Nephron progenitor cell (in vitro differentiated cells): ENCODE measurements around the gene HDAC4.
A peak's percentile ranks its signal among the peaks of the same experiment; 100 is the strongest.

Source experiments
- DNase-seq: peaks from one replicate; pipeline ENCODE4 v3.0.0; 2021
- H3K27ac Mint-ChIP-seq: 2 replicates; pipeline ENCODE4 v1.8.0; 2021; ENCODE audit warnings: mild to moderate bottlenecking, moderate library complexity, mixed read lengths
- H3K27me3 Mint-ChIP-seq: 2 replicates; pipeline ENCODE4 v1.8.0; 2021; ENCODE audit warnings: mild to moderate bottlenecking, low read depth, mixed read lengths; ENCODE audit not compliant: poor library complexity
- H3K36me3 Mint-ChIP-seq: 2 replicates; pipeline ENCODE4 v1.8.0; 2021; ENCODE audit warnings: low read depth, mixed read lengths
- H3K4me1 Mint-ChIP-seq: 2 replicates; pipeline ENCODE4 v1.8.0; 2021; ENCODE audit warnings: mixed read lengths
- H3K4me3 Mint-ChIP-seq: 2 replicates; pipeline ENCODE4 v1.8.0; 2021; ENCODE audit warnings: mild to moderate bottlenecking, moderate library complexity, mixed read lengths
- H3K9me3 Mint-ChIP-seq: 2 replicates; pipeline ENCODE4 v1.8.0; 2021; ENCODE audit warnings: mild to moderate bottlenecking, moderate library complexity, mixed read lengths
- TF ChIP-seq, protein P1 (sequence below): fragments of 200-600 bp; sonication (generic); IDR thresholded peaks from 2 replicates; pipeline ENCODE4 v1.5.0; 2021; ENCODE audit warnings: antibody characterized with exemption

The HDAC4 gene

GRCh38 chr2:239192975-239193374, 207.8 kb downstream of the HDAC4 start:
- Mint-ChIP-seq H3K27ac (no peak overlapping the region), H3K4me1 (peaks cover 55% of the 10 kb centered on the region), H3K27me3 (no peaks in the 10 kb centered on the region), H3K4me3 (no peak overlapping the region), H3K9me3 (peaks cover 10% of the 10 kb centered on the region), H3K36me3 (peaks cover 39% of the 10 kb centered on the region)
- DNase-seq, result no peak
- TF ChIP-seq, protein P1, sequence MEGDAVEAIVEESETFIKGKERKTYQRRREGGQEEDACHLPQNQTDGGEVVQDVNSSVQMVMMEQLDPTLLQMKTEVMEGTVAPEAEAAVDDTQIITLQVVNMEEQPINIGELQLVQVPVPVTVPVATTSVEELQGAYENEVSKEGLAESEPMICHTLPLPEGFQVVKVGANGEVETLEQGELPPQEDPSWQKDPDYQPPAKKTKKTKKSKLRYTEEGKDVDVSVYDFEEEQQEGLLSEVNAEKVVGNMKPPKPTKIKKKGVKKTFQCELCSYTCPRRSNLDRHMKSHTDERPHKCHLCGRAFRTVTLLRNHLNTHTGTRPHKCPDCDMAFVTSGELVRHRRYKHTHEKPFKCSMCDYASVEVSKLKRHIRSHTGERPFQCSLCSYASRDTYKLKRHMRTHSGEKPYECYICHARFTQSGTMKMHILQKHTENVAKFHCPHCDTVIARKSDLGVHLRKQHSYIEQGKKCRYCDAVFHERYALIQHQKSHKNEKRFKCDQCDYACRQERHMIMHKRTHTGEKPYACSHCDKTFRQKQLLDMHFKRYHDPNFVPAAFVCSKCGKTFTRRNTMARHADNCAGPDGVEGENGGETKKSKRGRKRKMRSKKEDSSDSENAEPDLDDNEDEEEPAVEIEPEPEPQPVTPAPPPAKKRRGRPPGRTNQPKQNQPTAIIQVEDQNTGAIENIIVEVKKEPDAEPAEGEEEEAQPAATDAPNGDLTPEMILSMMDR, result no peak

DNA sequence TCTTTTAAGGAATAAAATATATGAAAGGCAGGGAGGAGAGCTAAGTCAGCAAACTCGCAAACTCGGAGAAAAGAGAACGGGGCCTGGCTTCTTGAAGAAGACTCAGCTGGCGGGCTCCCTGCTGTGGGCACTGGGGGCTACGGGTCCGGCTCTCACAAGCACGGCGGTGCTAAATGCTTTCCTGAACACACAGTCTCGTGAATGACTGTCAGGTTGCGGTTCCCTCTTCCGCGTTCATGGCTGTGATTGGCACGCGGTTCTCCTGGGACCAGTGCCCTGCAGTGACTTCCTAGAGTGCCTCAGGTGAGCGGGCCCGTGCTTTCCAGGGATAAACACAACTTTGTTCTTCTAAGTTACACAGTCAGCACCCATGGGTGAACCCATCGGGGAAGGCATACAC, 208.4 kb downstream of the HDAC4 start:
- no peaks in the 10 kb centered on the region for H3K27me3 Mint-ChIP-seq
- H3K4me1 Mint-ChIP-seq, result peaks cover 55% of the 10 kb centered on the region
- TF ChIP-seq, protein P1, result no peak
- no peak overlapping the region for H3K27ac Mint-ChIP-seq
- no peak overlapping the region for H3K4me3 Mint-ChIP-seq
- peaks cover 10% of the 10 kb centered on the region for H3K9me3 Mint-ChIP-seq
- H3K36me3 Mint-ChIP-seq, result peaks cover 38% of the 10 kb centered on the region
- no peak for DNase-seq

GRCh38 chr2:239190921-239191885, 209.6 kb downstream of the HDAC4 start:
- no peak overlapping the region for H3K27ac Mint-ChIP-seq
- TF ChIP-seq, protein P1, result no peak
- no peak overlapping the region for H3K4me3 Mint-ChIP-seq
- peak; percentile 27 for DNase-seq
- peaks cover 45% of the 10 kb centered on the region for H3K36me3 Mint-ChIP-seq
- peaks cover 54% of the 10 kb centered on the region for H3K4me1 Mint-ChIP-seq
- no peaks in the 10 kb centered on the region for H3K27me3 Mint-ChIP-seq
- peaks cover 10% of the 10 kb centered on the region for H3K9me3 Mint-ChIP-seq

DNA sequence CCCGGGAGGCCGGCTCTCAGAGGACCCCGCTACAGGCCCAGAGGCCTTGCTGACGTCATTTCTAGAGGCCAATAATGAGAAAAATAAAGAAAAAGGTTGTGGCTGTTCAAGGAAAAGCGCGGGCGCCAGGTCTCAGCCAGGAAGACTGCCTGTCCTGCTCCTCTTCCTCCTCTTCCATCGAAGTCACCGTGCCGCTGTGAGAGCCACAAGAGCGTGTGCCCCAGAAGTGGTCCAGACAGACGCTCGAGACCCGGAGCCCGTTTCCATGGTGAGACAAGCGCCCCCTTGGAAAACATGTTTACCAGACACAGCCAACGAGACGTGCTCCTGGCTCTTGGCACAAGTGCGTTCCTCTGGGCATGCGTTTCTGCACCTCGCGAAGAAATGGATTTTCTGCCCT, 210.5 kb downstream of the HDAC4 start:
- TF ChIP-seq, protein P1, result no peak
- Mint-ChIP-seq H3K27ac (peak overlapping the region; percentile 57), H3K4me3 (no peak overlapping the region), H3K9me3 (peaks cover 10% of the 10 kb centered on the region), H3K27me3 (no peaks in the 10 kb centered on the region), H3K4me1 (peaks cover 47% of the 10 kb centered on the region), H3K36me3 (peaks cover 51% of the 10 kb centered on the region)
- no peak for DNase-seq

GRCh38 chr2:239189711-239190131, 211.1 kb downstream of the HDAC4 start:
- DNase-seq, result no peak
- H3K36me3 Mint-ChIP-seq, result peaks cover 51% of the 10 kb centered on the region
- H3K4me1 Mint-ChIP-seq, result peaks cover 43% of the 10 kb centered on the region
- H3K4me3 Mint-ChIP-seq, result no peak overlapping the region
- H3K27me3 Mint-ChIP-seq, result no peaks in the 10 kb centered on the region
- TF ChIP-seq, protein P1, result no peak
- H3K27ac Mint-ChIP-seq, result no peak overlapping the region
- H3K9me3 Mint-ChIP-seq, result peaks cover 10% of the 10 kb centered on the region

GRCh38 chr2:239188536-239188935, 212.3 kb downstream of the HDAC4 start:
- H3K27me3 Mint-ChIP-seq, result no peaks in the 10 kb centered on the region
- peaks cover 51% of the 10 kb centered on the region for H3K36me3 Mint-ChIP-seq
- H3K9me3 Mint-ChIP-seq, result peaks cover 10% of the 10 kb centered on the region
- no peak overlapping the region for H3K4me3 Mint-ChIP-seq
- H3K27ac Mint-ChIP-seq, result no peak overlapping the region
- DNase-seq, result no peak
- TF ChIP-seq, protein P1, result no peak
- peaks cover 35% of the 10 kb centered on the region for H3K4me1 Mint-ChIP-seq
